GM12865 (cell line): ENCODE results near the gene CDH7.

ENCODE experiments used
- DNase-seq: peaks from one replicate; pipeline ENCODE4 v3.0.0; 2010; ENCODE audit warnings: low read depth
- H3K4me3 ChIP-seq: 2 replicates; pipeline ENCODE4 v1.5.1; 2011; ENCODE audit warnings: mild to moderate bottlenecking, low read depth, low read length, control low read depth
- CTCF ChIP-seq: IDR thresholded peaks from 2 replicates; pipeline ENCODE4 v1.5.1; 2011; ENCODE audit warnings: low read length, control low read depth, low read depth, inconsistent platforms; ENCODE audit not compliant: insufficient read depth; ENCODE audit errors: missing control alignments

CDH7 gene

GRCh38 chr18:65752625-65753325 is 2.0 kb downstream of the CDH7 start:
- no peak for TF ChIP-seq CTCF
- H3K4me3 ChIP-seq: no peak overlapping the region
- DNase-seq: no peak

GRCh38 chr18:65753520-65753919 is 2.7 kb downstream of the CDH7 start:
- TF ChIP-seq CTCF: peak; percentile 12
- DNase-seq: peak; percentile 3
- H3K4me3 ChIP-seq: no peak overlapping the region

GRCh38 chr18:65754121-65754520 is 3.3 kb downstream of the CDH7 start:
- no peak overlapping the region for H3K4me3 ChIP-seq
- DNase-seq: no peak
- no peak for TF ChIP-seq CTCF

GRCh38 chr18:65755616-65756015 is 4.8 kb downstream of the CDH7 start:
- TF ChIP-seq CTCF: no peak
- H3K4me3 ChIP-seq: no peak overlapping the region
- DNase-seq: no peak

GRCh38 chr18:65760457-65760856 is 9.6 kb downstream of the CDH7 start:
- TF ChIP-seq CTCF: no peak
- DNase-seq: no peak
- no peak overlapping the region for H3K4me3 ChIP-seq

- no peak for TF ChIP-seq CTCF
- no peak overlapping the region for H3K4me3 ChIP-seq
- DNase-seq: no peak
These were observed 11.0 kb downstream of the CDH7 start for GRCh38 chr18:65761636-65762295.
